AG04450 (cell line): ENCODE data around the gene VPS13D. TPM values are rescaled to one million over a fixed set of nuclear protein-coding genes. Genes with fewer than 3 reads are reported as not detected.
"Not testable (repeated sequence)": the region's sequence is repeated elsewhere in the genome, so short reads cannot be mapped to it uniquely, and the experiment has no call there.

Experiments used
- CTCF ChIA-PET: fragments of 300-600, 350-600 bp; formaldehyde crosslinking; extraction: SDS; loops from one replicate; lab custom pipeline; 2022; ENCODE audit warnings: antibody characterized with exemption, inconsistent platforms; lab: Charles Lee
- POLR2A ChIA-PET: fragments of 350-600 bp; formaldehyde crosslinking; extraction: SDS; loops from one replicate; lab custom pipeline; 2021; ENCODE audit warnings: antibody characterized with exemption, inconsistent platforms; lab: Yijun Ruan, JAX
- DNase-seq: peaks from one replicate; pipeline ENCODE4 v3.0.0-alpha.2; 2011; ENCODE audit warnings: low read depth, low spot score
- H3K27ac ChIP-seq: one replicate; pipeline ENCODE4 v1.5.1; 2012; ENCODE audit warnings: low read depth, low read length, control low read depth
- H3K27me3 ChIP-seq: one replicate; pipeline ENCODE4 v1.6.0; 2012; ENCODE audit warnings: low read length; ENCODE audit not compliant: control insufficient read depth, insufficient read depth
- H3K4me3 ChIP-seq: 2 replicates; pipeline ENCODE4 v1.5.1; 2011; ENCODE audit warnings: mild to moderate bottlenecking, low read depth, low read length, control low read depth
- H3K9me3 ChIP-seq: 2 replicates; pipeline ENCODE4 v1.5.1; 2012; ENCODE audit warnings: low read length; ENCODE audit not compliant: control insufficient read depth, insufficient read depth
- CTCF ChIP-seq: IDR thresholded peaks from 2 replicates; pipeline ENCODE4 v1.5.1; 2011; ENCODE audit warnings: low read depth, low read length, control low read depth, inconsistent platforms
- polyA plus RNA-seq: library from polyadenylated mRNA; depleted of rRNA; stranded (reverse); fragments of >200 nt; gene quantifications from 2 replicates; pipeline ENCODE4 v1.2.3, GENCODE V29; 2011

VPS13D gene
- polyA plus RNA-seq, 1 experiment, result 18.3 TPM

GRCh38 chr1:12215118-12215961 is 14.5 kb upstream of the VPS13D start:
- no peak for DNase-seq

GRCh38 chr1:12219800-12220199 is 10.0 kb upstream of the VPS13D start:
- H3K9me3 ChIP-seq, result peaks cover 6% of the 10 kb centered on the region; the same call in 1 of the 2 replicates
- CTCF ChIA-PET, result interaction anchor here (2.0 kb wide), 1 partner anchor 10 kb away, joined by 9 read pairs; the partner anchor contains the start of gene VPS13D
- no peak for TF ChIP-seq CTCF
- H3K4me3 ChIP-seq, result no peak overlapping the region
- H3K27ac ChIP-seq, result no peak overlapping the region
- no peak for DNase-seq
- POLR2A ChIA-PET, result no interaction called here
- peaks cover 24% of the 10 kb centered on the region for H3K27me3 ChIP-seq

More at GRCh38 chr1:12215118-12215961, 14.5 kb upstream of the VPS13D start:
- H3K9me3 ChIP-seq, result no peaks in the 10 kb centered on the region; the same call in 1 of the 2 replicates
- H3K27me3 ChIP-seq, result peaks cover 30% of the 10 kb centered on the region
- CTCF ChIA-PET, result interaction anchor here (0.6 to 3.2 kb wide), 4 partner anchors 14 to 91 kb away, joined by 3 to 18 read pairs (median 4); no protein-coding TSS in a partner anchor
- POLR2A ChIA-PET, result interaction anchor here (0.5 kb wide), 1 partner anchor 67 kb away, joined by 5 read pairs; no protein-coding TSS in a partner anchor
- TF ChIP-seq CTCF, result no peak
- H3K27ac ChIP-seq, result no peak overlapping the region
- no peak overlapping the region for H3K4me3 ChIP-seq

GRCh38 chr1:12220890-12221289 is 8.9 kb upstream of the VPS13D start:
- Histone ChIP-seq H3K9me3 (peaks cover 6% of the 10 kb centered on the region; the same call in 1 of the 2 replicates), H3K4me3 (no peak overlapping the region), H3K27me3 (peaks cover 17% of the 10 kb centered on the region), H3K27ac (no peak overlapping the region)
- CTCF ChIA-PET, result interaction anchor here (2.0 to 2.2 kb wide), 2 partner anchors 8 to 96 kb away, joined by 9 to 10 read pairs; partner anchors contain the start of gene VPS13D
- POLR2A ChIA-PET, result no interaction called here
- TF ChIP-seq CTCF, result no peak
- DNase-seq, result no peak

GRCh38 chr1:12222700-12223099 is 7.1 kb upstream of the VPS13D start:
- peaks cover 13% of the 10 kb centered on the region for H3K27me3 ChIP-seq
- H3K9me3 ChIP-seq, POLR2A ChIA-PET, H3K27ac ChIP-seq, H3K4me3 ChIP-seq, DNase-seq, CTCF ChIA-PET: not testable (repeated sequence)

- H3K9me3 ChIP-seq, CTCF ChIA-PET, H3K27ac ChIP-seq, DNase-seq, POLR2A ChIA-PET, H3K4me3 ChIP-seq: not testable (repeated sequence)
- peaks cover 13% of the 10 kb centered on the region for H3K27me3 ChIP-seq
Measured at GRCh38 chr1:12224092-12224491, 5.7 kb upstream of the VPS13D start.

- no peak for DNase-seq
- Histone ChIP-seq H3K27ac (no peak overlapping the region), H3K4me3 (no peak overlapping the region), H3K27me3 (peaks cover 6% of the 10 kb centered on the region), H3K9me3 (no peaks in the 10 kb centered on the region; the same call in 1 of the 2 replicates)
- CTCF ChIA-PET, result interaction anchor here (0.6 to 1.8 kb wide), 24 partner anchors 8 to 1007 kb away, joined by 3 to 16 read pairs (median 4); no protein-coding TSS in a partner anchor
- no peak for TF ChIP-seq CTCF
- POLR2A ChIA-PET, result no interaction called here
Measured at GRCh38 chr1:12228979-12229378, 851 bp upstream of the VPS13D start.
